IMR-90 (cell line): ENCODE data around the gene CFAP20. TPM values are rescaled to one million over a fixed set of nuclear protein-coding genes. Genes with fewer than 3 reads are reported as not detected.

Source experiments
- ATAC-seq: fragments of 200-7000 bp; cut with Tn5 transposase; 2 replicates; pipeline ENCODE4 v1.9.1; 2020; ENCODE audit warnings: low read depth, mild to moderate bottlenecking, moderate library complexity
- BruUV-seq: library from RNA; stranded (reverse); fragments of 400-500 nt; replicated peaks from 2 replicates; lab custom pipeline; 2021; lab: Mats Ljungman, UMichigan
- CTCF ChIA-PET: fragments of 300-600 bp; formaldehyde crosslinking; extraction: SDS; loops from one replicate; lab custom pipeline; 2021; ENCODE audit warnings: antibody characterized with exemption; lab: Yijun Ruan, JAX
- POLR2A ChIA-PET: fragments of 300-600 bp; sonication (Branson Sonifier 250); formaldehyde crosslinking; loops from one replicate; lab custom pipeline; 2022; ENCODE audit warnings: antibody characterized with exemption; ENCODE audit not compliant: unreplicated experiment; lab: Charles Lee
- DNase-seq: peaks from one replicate; pipeline ENCODE4 v3.0.0; 2013
- H2AFZ ChIP-seq: replicated peaks from 2 replicates; pipeline ENCODE3; 2013; ENCODE audit warnings: low read length, mild to moderate bottlenecking; ENCODE audit not compliant: poor library complexity
- H2AK5ac ChIP-seq: 2 replicates; pipeline ENCODE4 v1.6.1; 2013; ENCODE audit warnings: low read depth, low read length, inconsistent platforms
- H2AK9ac ChIP-seq: replicated peaks from 2 replicates; pipeline ENCODE3; 2013; ENCODE audit warnings: mild to moderate bottlenecking, low read depth, low read length, moderate library complexity; ENCODE audit not compliant: poor library complexity
- H2BK120ac ChIP-seq: 2 replicates; pipeline ENCODE4 v1.6.1; 2013; ENCODE audit warnings: low read depth, low read length, inconsistent platforms
- H2BK15ac ChIP-seq: 3 replicates; pipeline ENCODE4 v1.6.1; 2013; ENCODE audit warnings: low read depth, low read length, inconsistent platforms
- H2BK20ac ChIP-seq: 2 replicates; pipeline ENCODE4 v1.6.1; 2013; ENCODE audit warnings: low read depth, mild to moderate bottlenecking, inconsistent platforms, low read length, moderate library complexity
- H2BK5ac ChIP-seq: 2 replicates; pipeline ENCODE4 v1.6.1; 2013; ENCODE audit warnings: mild to moderate bottlenecking, low read depth, low read length, inconsistent platforms; ENCODE audit not compliant: poor library complexity, severe bottlenecking
- H3K14ac ChIP-seq: replicated peaks from 2 replicates; pipeline ENCODE4 v1.6.1; 2013; ENCODE audit warnings: low read depth, low read length, inconsistent platforms
- H3K18ac ChIP-seq: 2 replicates; pipeline ENCODE4 v1.6.1; 2013; ENCODE audit warnings: low read depth, low read length, control low read depth
- H3K23ac ChIP-seq: 2 replicates; pipeline ENCODE4 v1.6.1; 2013; ENCODE audit warnings: low read depth, low read length, inconsistent platforms
- H3K27ac ChIP-seq: 2 replicates; pipeline ENCODE4 v1.5.1; 2013; ENCODE audit warnings: mild to moderate bottlenecking, control low read depth, low read length; ENCODE audit not compliant: insufficient read depth
- H3K27me3 ChIP-seq: 2 replicates; pipeline ENCODE4 v1.6.1; 2013; ENCODE audit warnings: low read length; ENCODE audit not compliant: control insufficient read depth, insufficient read depth
- H3K36me3 ChIP-seq: 2 replicates; pipeline ENCODE4 v1.6.1; 2013; ENCODE audit warnings: low read length, mixed read lengths; ENCODE audit not compliant: control insufficient read depth, insufficient read depth
- H3K4ac ChIP-seq: 2 replicates; pipeline ENCODE4 v1.6.1; 2013; ENCODE audit warnings: low read depth, low read length, inconsistent platforms
- H3K4me1 ChIP-seq: 2 replicates; pipeline ENCODE4 v1.6.1; 2013; ENCODE audit warnings: low read length, mixed read lengths; ENCODE audit not compliant: control insufficient read depth, insufficient read depth
- H3K4me2 ChIP-seq: 2 replicates; pipeline ENCODE4 v1.6.1; 2013; ENCODE audit warnings: low read depth, mild to moderate bottlenecking, control low read depth, low read length, moderate library complexity
- H3K4me3 ChIP-seq: 2 replicates; pipeline ENCODE4 v1.5.1; 2013; ENCODE audit warnings: low read depth, mild to moderate bottlenecking, control low read depth, low read length, moderate library complexity; ENCODE audit not compliant: insufficient read depth
- H3K56ac ChIP-seq: 2 replicates; pipeline ENCODE4 v1.6.1; 2013; ENCODE audit warnings: low read length, inconsistent platforms; ENCODE audit not compliant: insufficient read depth; ENCODE audit errors: extremely low read depth
- H3K79me1 ChIP-seq, 2 experiments: 2 replicates each; pipeline ENCODE4 v1.6.1; 2013; ENCODE audit warnings: low read length in 2 of 2, inconsistent platforms in 1 of 2, low read depth in 1 of 2
- H3K9ac ChIP-seq: 2 replicates; pipeline ENCODE4 v1.6.1; 2013; ENCODE audit warnings: low read depth, low read length, control low read depth
- H3K9me1 ChIP-seq: 2 replicates; pipeline ENCODE4 v1.6.1; 2013; ENCODE audit warnings: low read length, inconsistent platforms; ENCODE audit not compliant: insufficient read depth
- H3K9me3 ChIP-seq: 2 replicates; pipeline ENCODE4 v1.6.1; 2013; ENCODE audit warnings: low read length; ENCODE audit not compliant: control insufficient read depth, insufficient read depth
- H4K20me1 ChIP-seq: 2 replicates; pipeline ENCODE4 v1.6.1; 2013; ENCODE audit warnings: low read length, inconsistent platforms; ENCODE audit not compliant: insufficient read depth
- H4K5ac ChIP-seq: 2 replicates; pipeline ENCODE4 v1.6.1; 2013; ENCODE audit warnings: mild to moderate bottlenecking, low read depth, low read length, control low read depth
- H4K8ac ChIP-seq, 2 experiments: 2 replicates each; pipeline ENCODE4 v1.6.1; 2013; ENCODE audit warnings: low read depth in 2 of 2, low read length in 2 of 2, control low read depth in 1 of 2, inconsistent platforms in 1 of 2
- H4K91ac ChIP-seq: 2 replicates; pipeline ENCODE4 v1.6.1; 2013; ENCODE audit warnings: low read depth, low read length, inconsistent platforms; ENCODE audit not compliant: insufficient read depth
- BHLHE40 ChIP-seq: fragments of 150-350 bp; IDR thresholded peaks from 2 replicates; pipeline ENCODE4 v1.6.1; 2016; ENCODE audit warnings: mild to moderate bottlenecking, low read depth, low read length
- CEBPB ChIP-seq: IDR thresholded peaks from 2 replicates; pipeline ENCODE4 v1.6.1; 2012; ENCODE audit warnings: low read depth, low read length, improper control_type of control experiment
- CHD1 ChIP-seq: IDR thresholded peaks from 2 replicates; pipeline ENCODE4 v1.6.1; 2012; ENCODE audit warnings: low read depth, low read length, improper control_type of control experiment
- CTCF ChIP-seq: conservative IDR thresholded peaks from 2 replicates; pipeline ENCODE4 v1.5.1; 2012; ENCODE audit warnings: mild to moderate bottlenecking, low read depth, low read length, improper control_type of control experiment
- ELK1 ChIP-seq: fragments of 150-350 bp; IDR thresholded peaks from 2 replicates; pipeline ENCODE4 v1.6.1; 2016; ENCODE audit warnings: low read depth, mild to moderate bottlenecking, low read length, moderate library complexity, borderline replicate concordance
- FOS ChIP-seq: fragments of 150-350 bp; IDR thresholded peaks from 2 replicates; pipeline ENCODE4 v1.6.1; 2016; ENCODE audit warnings: low read depth, low read length
- MAFK ChIP-seq: IDR thresholded peaks from 2 replicates; pipeline ENCODE4 v1.6.1; 2012; ENCODE audit warnings: low read depth, low read length, improper control_type of control experiment
- MAZ ChIP-seq: IDR thresholded peaks from 2 replicates; pipeline ENCODE4 v1.6.1; 2012; ENCODE audit warnings: low read depth, mild to moderate bottlenecking, low read length, improper control_type of control experiment, moderate library complexity, borderline replicate concordance
- MXI1 ChIP-seq: IDR thresholded peaks from 2 replicates; pipeline ENCODE4 v1.6.1; 2012; ENCODE audit warnings: low read depth, mild to moderate bottlenecking, low read length, moderate library complexity, borderline replicate concordance
- NFE2L2 ChIP-seq: fragments of 150-350 bp; IDR thresholded peaks from 2 replicates; pipeline ENCODE4 v1.6.1; 2016; ENCODE audit warnings: low read depth, mild to moderate bottlenecking, low read length
- POLR2A ChIP-seq: IDR thresholded peaks from 2 replicates; pipeline ENCODE4 v1.6.1; 2012; ENCODE audit warnings: mild to moderate bottlenecking, low read depth, low read length
- RAD21 ChIP-seq: IDR thresholded peaks from 2 replicates; pipeline ENCODE4 v1.6.1; 2012; ENCODE audit warnings: low read length, improper control_type of control experiment
- RCOR1 ChIP-seq: IDR thresholded peaks from 2 replicates; pipeline ENCODE4 v1.6.1; 2012; ENCODE audit warnings: mild to moderate bottlenecking, low read length, improper control_type of control experiment; ENCODE audit not compliant: insufficient replicate concordance
- RFX5 ChIP-seq: IDR thresholded peaks from 2 replicates; pipeline ENCODE4 v1.8.0; 2012; ENCODE audit warnings: low read depth, mild to moderate bottlenecking, low read length, moderate library complexity
- SMC3 ChIP-seq: fragments of 150-350 bp; IDR thresholded peaks from 2 replicates; pipeline ENCODE4 v1.6.1; 2016; ENCODE audit warnings: low read depth, mild to moderate bottlenecking, antibody characterized with exemption, low read length, moderate library complexity
- USF2 ChIP-seq: fragments of 150-350 bp; IDR thresholded peaks from 2 replicates; pipeline ENCODE4 v1.6.1; 2017; ENCODE audit warnings: mild to moderate bottlenecking, antibody characterized with exemption, low read length, low read depth
- WGBS, 2 experiments: methylation state at CpG; one replicate each; pipeline versions ENCODE4 v1.1.5 to v1.1.7; 2013; ENCODE audit warnings: missing lambda C conversion rate in 2 of 2; ENCODE audit not compliant: insufficient read length in 1 of 2; ENCODE audit errors: extremely low coverage in 2 of 2; 5-methylcytosine and 5-hydroxymethylcytosine counted together
- dilution Hi-C: fragments of 300-500 bp; cut with HindIII; formaldehyde crosslinking; loops from one replicate; pipeline ENCODE4 v1.14.3; 2018; ENCODE audit warnings: low sequenced_read_pairs; ENCODE audit not compliant: unreplicated experiment
- in situ Hi-C: fragments of 300-500 bp; cut with MboI; formaldehyde crosslinking; loops from 3 replicates; pipeline ENCODE4 v1.14.3; 2019; ENCODE audit warnings: low sequenced_read_pairs, inconsistent platforms, mixed read lengths
- intact Hi-C: fragments of 100-400 bp; cut with micrococcal nuclease; formaldehyde crosslinking; loops from 2 replicates; pipeline ENCODE4 v1.10.0; 2022
- polyA plus RNA-seq, 3 experiments: library from polyadenylated mRNA; depleted of rRNA; stranded (reverse); fragments of >200 nt; gene quantifications; 2 replicates each; pipeline ENCODE4 v1.2.3, GENCODE V29; 2012; ENCODE audit warnings: low replicate concordance in 1 of 3
- total RNA-seq: library from RNA; depleted of rRNA; stranded (reverse); fragments of >200 nt; gene quantifications from 2 replicates; pipeline ENCODE4 v1.2.3, GENCODE V29; 2012

Gene CFAP20
- total and polyA plus RNA-seq, 2 of the 4 experiments (the other 2 are of a cell fraction), result 39.1 to 54.0 TPM

GRCh38 chr16:58125781-58126335 lies 3.3 kb downstream of the CFAP20 start:
- no peak overlapping the region for H4K8ac ChIP-seq
- dilution Hi-C loops, result no loop called here
- H3K27ac ChIP-seq, result no peak overlapping the region
- peaks cover 24 to 55% of the 10 kb centered on the region in 2 experiments for H3K79me1 ChIP-seq
- H2BK20ac ChIP-seq, result no peak overlapping the region
- H3K36me3 ChIP-seq, result no peaks in the 10 kb centered on the region
- no peak for DNase-seq
- peak overlapping the region; percentile 39 for H2AK9ac ChIP-seq
- H3K23ac ChIP-seq, result peak overlapping the region; percentile 17; the same call in 1 of the 2 replicates
- no peak overlapping the region for H2BK15ac ChIP-seq
- H2BK120ac ChIP-seq, result no peak overlapping the region
- no peak overlapping the region for H4K91ac ChIP-seq
- peaks cover 23% of the 10 kb centered on the region for H3K9me1 ChIP-seq
- CTCF ChIA-PET, result interaction anchor here (0.6 to 1.2 kb wide), 3 partner anchors 10 to 125 kb away, joined by 3 to 4 read pairs (median 3); partner anchors contain the start of gene USB1
- H4K5ac ChIP-seq, result no peak overlapping the region
- in situ Hi-C loops, result loop anchor here (5.0 kb wide), 1 partner anchor 104 kb away; no protein-coding TSS in a partner anchor
- BruUV-seq, result no TSS peak
- no peak overlapping the region for H2AK5ac ChIP-seq
- no peak overlapping the region for H2BK5ac ChIP-seq
- peaks cover 22% of the 10 kb centered on the region for H3K4me1 ChIP-seq
- no peak overlapping the region for H3K56ac ChIP-seq
- H3K9ac ChIP-seq, result no peak overlapping the region
- no peak overlapping the region for H3K4ac ChIP-seq
- intact Hi-C loops, result loop anchor here (5.0 kb wide), 1 partner anchor 389 kb away; the partner anchor contains the start of gene KATNB1
- no peak for ATAC-seq
- H3K4me3 ChIP-seq, result no peak overlapping the region
- no peak overlapping the region; the same call in 1 of the 2 replicates for H3K4me2 ChIP-seq
- no peak overlapping the region for H3K18ac ChIP-seq
- POLR2A ChIA-PET, result no interaction called here
- no peaks in the 10 kb centered on the region for H3K27me3 ChIP-seq
- H3K14ac ChIP-seq, result no peak overlapping the region
- H2AFZ ChIP-seq, result no peak overlapping the region
- no peak for TF ChIP-seq RCOR1
- no peak for TF ChIP-seq CEBPB
- TF ChIP-seq USF2, result no peak
- no peak for TF ChIP-seq RFX5
- no peak for TF ChIP-seq MAFK
- no peak for TF ChIP-seq CHD1
- TF ChIP-seq POLR2A, result no peak
- TF ChIP-seq RAD21, result no peak
- TF ChIP-seq FOS, result no peak
- TF ChIP-seq SMC3, result no peak
- no peak for TF ChIP-seq BHLHE40
- TF ChIP-seq MAZ, result no peak
- TF ChIP-seq MXI1, result no peak
- no peak for TF ChIP-seq CTCF
- TF ChIP-seq NFE2L2, result no peak
- TF ChIP-seq ELK1, result no peak
- H4K20me1 ChIP-seq, result peaks cover 61% of the 10 kb centered on the region
- H3K9me3 ChIP-seq, result 0 out of 2 replicates have a peak, but pooled peaks cover 2% of the 10 kb centered on the region
- WGBS, 2 experiments, result 87% methylated on average over 3 of the region's 10 CpGs; no CpG with 5 or more reads in 1 of the 2 experiments
